Embryonic facial prominence (tissue), 1 donor: ENCODE measurements around the gene TBX2.
"Not testable (repeated sequence)": the region's sequence is repeated elsewhere in the genome, so short reads cannot be mapped to it uniquely, and the experiment has no call there.

Source experiments
- DNase-seq: peaks from one replicate; pipeline ENCODE4 v3.0.0-alpha.2; 2016; ENCODE audit errors: extremely low spot score

TBX2 gene

GRCh38 chr17:61413661-61414126 lies 14.1 kb downstream of the TBX2 start:
- no peak for DNase-seq

- no peak for DNase-seq
Observed at GRCh38 chr17:61414141-61414935, 14.7 kb downstream of the TBX2 start.

GRCh38 chr17:61414936-61415251 lies 15.3 kb downstream of the TBX2 start:
- DNase-seq, result no peak

GRCh38 chr17:61415374-61416210 lies 15.9 kb downstream of the TBX2 start:
- no peak for DNase-seq

- no peak for DNase-seq
Observed at GRCh38 chr17:61416211-61416539, 16.5 kb downstream of the TBX2 start.

GRCh38 chr17:61416540-61417363 lies 17.1 kb downstream of the TBX2 start:
- no peak for DNase-seq

GRCh38 chr17:61418449-61418848 lies 18.8 kb downstream of the TBX2 start:
- no peak for DNase-seq

GRCh38 chr17:61419496-61420046 lies 19.9 kb downstream of the TBX2 start:
- DNase-seq, result no peak

GRCh38 chr17:61420052-61420451 lies 20.4 kb downstream of the TBX2 start:
- DNase-seq, result no peak

GRCh38 chr17:61420745-61421398 lies 21.2 kb downstream of the TBX2 start:
- DNase-seq, result no peak

GRCh38 chr17:61421460-61421859 lies 21.8 kb downstream of the TBX2 start:
- DNase-seq, result no peak

GRCh38 chr17:61422116-61422799 lies 22.6 kb downstream of the TBX2 start:
- DNase-seq, result no peak

- DNase-seq, result no peak
Observed at GRCh38 chr17:61422869-61423268, 23.2 kb downstream of the TBX2 start.

- DNase-seq, result no peak
Observed at GRCh38 chr17:61423967-61424649, 24.5 kb downstream of the TBX2 start.

- DNase-seq, result no peak
Observed at GRCh38 chr17:61425682-61426481, 26.2 kb downstream of the TBX2 start.

- no peak for DNase-seq
Observed at GRCh38 chr17:61426482-61427304, 27.1 kb downstream of the TBX2 start.

GRCh38 chr17:61427567-61427966 lies 27.9 kb downstream of the TBX2 start:
- no peak for DNase-seq

GRCh38 chr17:61429274-61429673 lies 29.6 kb downstream of the TBX2 start:
- no peak for DNase-seq

GRCh38 chr17:61429831-61430230 lies 30.2 kb downstream of the TBX2 start:
- not testable (repeated sequence) for DNase-seq
